ENCODE measurements around the gene NFKBIB. TPM values are rescaled to one million over a fixed set of nuclear protein-coding genes. Genes with fewer than 3 reads are reported as not detected.

The NFKBIB gene
- polyA plus RNA-seq, 3 donors: 6.7 to 29.4 (median 9.0) TPM

GRCh38 chr19:38931521-38931793 lies 31.7 kb downstream of the NFKBIB start:
- peak overlapping the region; percentile 90 to 96 for H3K4me3 Mint-ChIP-seq
- H3K27ac Mint-ChIP-seq: peak overlapping the region; percentile 94 to 98 (median 97)
- intact Hi-C loops (cut with micrococcal nuclease): loop anchor here (5.0 to 10.0 kb wide), 3 partner anchors 34 to 527 kb away; partner anchors contain the start of genes FAM98C (in 1 of the 2), NFKBIB (in 1 of the 2) and SIRT2 (in 1 of the 2)

More at GRCh38 chr19:38931521-38931793, 31.7 kb downstream of the NFKBIB start:
- Histone ChIP-seq H3K4me3 (replicated peaks in 1 of 3; ENCODE audit: low read depth in 2 of 3, low read length in 3 of 3) (peak overlapping the region; percentile 70 to 92 (median 86)), H3K27ac (ENCODE audit: low read depth in 1 of 2, low read length in 2 of 2) (peak overlapping the region; percentile 69 to 96), H3K4me1 (ENCODE audit: control insufficient read depth in 1 of 2, insufficient read depth in 2 of 2, low read length in 2 of 2) (peaks cover 16 to 25% of the 10 kb centered on the region in 2 donors), H3K9me3 (replicated peaks in 1 of 2; ENCODE audit: control insufficient read depth in 1 of 2, insufficient read depth in 1 of 2, low read length in 2 of 2) (peaks cover 0 to 15% of the 10 kb centered on the region in 2 donors), H3K79me2 (ENCODE audit: insufficient read depth, low read length) (peaks cover 27% of the 10 kb centered on the region), H3K36me3 (replicated peaks in 1 of 2; ENCODE audit: control insufficient read depth in 1 of 2, insufficient read depth in 2 of 2, low read length in 2 of 2) (peaks cover 10 to 18% of the 10 kb centered on the region in 2 donors), H3K9ac (ENCODE audit: insufficient read depth, low read length, poor library complexity, severe bottlenecking) (peak overlapping the region; percentile 88), H2AFZ (ENCODE audit: insufficient read depth, low read depth, low read length, poor library complexity, severe bottlenecking) (peak overlapping the region; percentile 94), H3K4me2 (replicated peaks; ENCODE audit: extremely low read depth, low read length, poor library complexity, severe bottlenecking) (peak overlapping the region; percentile 97), H4K20me1 (ENCODE audit: insufficient read depth, low read length) (no peaks in the 10 kb centered on the region), H3K27me3 (ENCODE audit: control insufficient read depth in 2 of 2, insufficient read depth in 2 of 2, low read length in 2 of 2) (no peaks in the 10 kb centered on the region)
- TF ChIP-seq CTCF (IDR thresholded peaks at IDR 0.05): no peak
- H3K9me3 Mint-ChIP-seq: peaks cover 11 to 22% (median 18%) of the 10 kb centered on the region in 7 donors
- no peak for DNase-seq
- 47% methylated on average over 3 of the region's 8 CpGs for WGBS (ENCODE audit: insufficient coverage)
- peaks cover 15% of the 10 kb centered on the region for H3K4me1 Mint-ChIP-seq
- peaks cover 0 to 2% (median 0%) of the 10 kb centered on the region in 3 donors for H3K27me3 Mint-ChIP-seq (ENCODE audit: low read depth in 3 of 3)
- peaks cover 14 to 37% of the 10 kb centered on the region in 2 donors for H3K36me3 Mint-ChIP-seq

All from CD14-positive monocyte (primary cell).